Activated B cell treated with CpG ODN at 0.5 μM for 24 hours (primary cell): Measurements from ENCODE around the gene CADM1. TPM values are rescaled to one million over a fixed set of nuclear protein-coding genes. Genes with fewer than 3 reads are reported as not detected.

Experiments used
- ATAC-seq: fragments of 200-7000 bp; cut with Tn5 transposase; one replicate; pipeline ENCODE4 v1.10.0; 2021; ENCODE audit warnings: low read depth, mild to moderate bottlenecking, moderate library complexity
- CTCF ChIA-PET: fragments of 350-600 bp; sonication (Branson Sonifier 250); formaldehyde crosslinking; loops from one replicate; lab custom pipeline; 2021; ENCODE audit warnings: antibody characterized with exemption; lab: Charles Lee
- POLR2A ChIA-PET: fragments of 350-600 bp; sonication (Branson Sonifier 250); formaldehyde crosslinking; loops from one replicate; lab custom pipeline; 2021; ENCODE audit warnings: antibody characterized with exemption; lab: Charles Lee
- DNase-seq: peaks from one replicate; pipeline ENCODE4 v3.0.0; 2022
- H3K27ac Mint-ChIP-seq: one replicate; pipeline ENCODE4 v1.8.0; 2020; ENCODE audit warnings: mixed read lengths
- H3K27me3 Mint-ChIP-seq: one replicate; pipeline ENCODE4 v1.8.0; 2021; ENCODE audit warnings: mixed read lengths
- H3K36me3 Mint-ChIP-seq: one replicate; pipeline ENCODE4 v1.8.0; 2021; ENCODE audit warnings: low read depth, mixed read lengths
- H3K4me1 Mint-ChIP-seq: one replicate; pipeline ENCODE4 v1.8.0; 2021; ENCODE audit warnings: mixed read lengths
- H3K4me3 Mint-ChIP-seq: one replicate; pipeline ENCODE4 v1.8.0; 2020; ENCODE audit warnings: mild to moderate bottlenecking, mixed read lengths
- H3K9me3 Mint-ChIP-seq: one replicate; pipeline ENCODE4 v1.8.0; 2020; ENCODE audit warnings: mixed read lengths
- CTCF ChIP-seq: fragments of 200-600 bp; IDR thresholded peaks from one replicate; pipeline ENCODE4 v1.8.0; 2022; ENCODE audit warnings: antibody characterized with exemption, mild to moderate bottlenecking
- intact Hi-C: fragments of 100-400 bp; cut with micrococcal nuclease; formaldehyde crosslinking; loops from one replicate; pipeline ENCODE4 v1.15.1; 2024
- total RNA-seq: library from RNA; stranded (reverse); gene quantifications from 2 replicates; pipeline ENCODE4 v1.2.3, GENCODE V29; 2022

The CADM1 gene
- total RNA-seq, 1 donor from 2014 or later = 0.86 TPM

GRCh38 chr11:115470928-115471327 is 33.3 kb downstream of the CADM1 start:
- no peaks in the 10 kb centered on the region for H3K36me3 Mint-ChIP-seq
- peaks cover 2% of the 10 kb centered on the region for H3K4me1 Mint-ChIP-seq
- intact Hi-C loops = no loop called here
- DNase-seq (no peak), ATAC-seq (no peak)
- POLR2A ChIA-PET = no interaction called here
- TF ChIP-seq CTCF = no peak
- CTCF ChIA-PET = no interaction called here
- no peaks in the 10 kb centered on the region for H3K27me3 Mint-ChIP-seq
- H3K9me3 Mint-ChIP-seq = peaks cover 2% of the 10 kb centered on the region
- H3K27ac Mint-ChIP-seq = no peak overlapping the region
- H3K4me3 Mint-ChIP-seq = no peak overlapping the region

- ATAC-seq (no peak), DNase-seq (no peak)
- no peak for TF ChIP-seq CTCF
- intact Hi-C loops = no loop called here
- Mint-ChIP-seq H3K4me3 (no peak overlapping the region), H3K27me3 (no peaks in the 10 kb centered on the region), H3K27ac (no peak overlapping the region), H3K4me1 (peaks cover 2% of the 10 kb centered on the region), H3K9me3 (peaks cover 2% of the 10 kb centered on the region), H3K36me3 (no peaks in the 10 kb centered on the region)
- POLR2A ChIA-PET = no interaction called here
- CTCF ChIA-PET = no interaction called here
Observed at GRCh38 chr11:115469361-115469760, 34.9 kb downstream of the CADM1 start.

- H3K4me3 Mint-ChIP-seq = no peak overlapping the region
- CTCF ChIA-PET = no interaction called here
- peaks cover 2% of the 10 kb centered on the region for H3K4me1 Mint-ChIP-seq
- peaks cover 2% of the 10 kb centered on the region for H3K9me3 Mint-ChIP-seq
- no peaks in the 10 kb centered on the region for H3K27me3 Mint-ChIP-seq
- intact Hi-C loops = no loop called here
- DNase-seq (no peak), ATAC-seq (no peak)
- TF ChIP-seq CTCF = no peak
- POLR2A ChIA-PET = no interaction called here
- H3K36me3 Mint-ChIP-seq = no peaks in the 10 kb centered on the region
- no peak overlapping the region for H3K27ac Mint-ChIP-seq
Observed at GRCh38 chr11:115466122-115466521, 38.1 kb downstream of the CADM1 start.

- no peak for ATAC-seq
Observed at GRCh38 chr11:115464269-115464668, 39.9 kb downstream of the CADM1 start.

GRCh38 chr11:115463606-115464005 is 40.6 kb downstream of the CADM1 start:
- CTCF ChIA-PET = no interaction called here
- no peak for ATAC-seq
- intact Hi-C loops = no loop called here
- DNase-seq = no peak
- POLR2A ChIA-PET = no interaction called here
- peaks cover 2% of the 10 kb centered on the region for H3K9me3 Mint-ChIP-seq
- no peaks in the 10 kb centered on the region for H3K36me3 Mint-ChIP-seq
- H3K27ac Mint-ChIP-seq = no peak overlapping the region
- H3K27me3 Mint-ChIP-seq = no peaks in the 10 kb centered on the region
- TF ChIP-seq CTCF = no peak
- H3K4me1 Mint-ChIP-seq = peaks cover under 1% of the 10 kb centered on the region
- no peak overlapping the region for H3K4me3 Mint-ChIP-seq

More at GRCh38 chr11:115464269-115464668, 39.9 kb downstream of the CADM1 start:
- Mint-ChIP-seq H3K4me3 (no peak overlapping the region), H3K4me1 (peaks cover 2% of the 10 kb centered on the region), H3K9me3 (peaks cover 2% of the 10 kb centered on the region), H3K27ac (no peak overlapping the region), H3K27me3 (no peaks in the 10 kb centered on the region), H3K36me3 (no peaks in the 10 kb centered on the region)
- TF ChIP-seq CTCF = no peak
- CTCF ChIA-PET = no interaction called here
- intact Hi-C loops = no loop called here
- POLR2A ChIA-PET = no interaction called here
- no peak for DNase-seq
